HEK293 (cell line): Measurements from ENCODE around the gene IMMT.

Experiments
- CTCF ChIP-seq: fragments of 450-650 bp; formaldehyde crosslinking; IDR thresholded peaks from 2 replicates; pipeline ENCODE4 v1.5.1; 2016; ENCODE audit warnings: missing biosample characterization, missing genetic modification characterization
- KLF10 ChIP-seq: fragments of 450-650 bp; IDR thresholded peaks from 2 replicates; pipeline ENCODE4 v1.5.1; 2018; ENCODE audit warnings: missing biosample characterization, mild to moderate bottlenecking, missing genetic modification characterization
- RBAK ChIP-seq: fragments of 450-650 bp; formaldehyde crosslinking; IDR thresholded peaks from 2 replicates; pipeline ENCODE4 v1.5.1; 2016; ENCODE audit warnings: missing biosample characterization, missing genetic modification characterization
- ZNF274 ChIP-seq, 2 experiments: fragments of 200-500 bp in 1 of 2; fragments of 450-650 bp in 1 of 2; sonication (Bioruptor generic) in 1 of 2; formaldehyde crosslinking in 1 of 2; IDR thresholded peaks; 2 replicates each; pipeline versions ENCODE4 v1.5.1 to v1.6.1; 2014 to 2016; ENCODE audit warnings: borderline replicate concordance in 1 of 2, inconsistent platforms in 1 of 2, low read length in 1 of 2, missing biosample characterization in 1 of 2, missing genetic modification characterization in 1 of 2
- ZNF302 ChIP-seq: fragments of 450-650 bp; formaldehyde crosslinking; IDR thresholded peaks from 2 replicates; pipeline ENCODE4 v1.5.1; 2016; ENCODE audit warnings: missing biosample characterization, missing genetic modification characterization, low read depth
- ZNF311 ChIP-seq: fragments of 450-650 bp; formaldehyde crosslinking; IDR thresholded peaks from 2 replicates; pipeline ENCODE4 v1.5.1; 2017; ENCODE audit warnings: missing biosample characterization, missing genetic modification characterization, borderline replicate concordance
- ZNF335 ChIP-seq: fragments of 450-650 bp; formaldehyde crosslinking; conservative IDR thresholded peaks from 2 replicates; pipeline ENCODE4 v1.5.1; 2016; ENCODE audit warnings: missing biosample characterization, missing genetic modification characterization
- ZNF624 ChIP-seq: fragments of 450-650 bp; formaldehyde crosslinking; IDR thresholded peaks from 2 replicates; pipeline ENCODE4 v1.5.1; 2017; ENCODE audit warnings: missing biosample characterization, missing genetic modification characterization
- ZNF777 ChIP-seq: fragments of 450-650 bp; formaldehyde crosslinking; IDR thresholded peaks from 2 replicates; pipeline ENCODE4 v1.5.1; 2017; ENCODE audit warnings: missing biosample characterization, missing genetic modification characterization, borderline replicate concordance

DNA sequence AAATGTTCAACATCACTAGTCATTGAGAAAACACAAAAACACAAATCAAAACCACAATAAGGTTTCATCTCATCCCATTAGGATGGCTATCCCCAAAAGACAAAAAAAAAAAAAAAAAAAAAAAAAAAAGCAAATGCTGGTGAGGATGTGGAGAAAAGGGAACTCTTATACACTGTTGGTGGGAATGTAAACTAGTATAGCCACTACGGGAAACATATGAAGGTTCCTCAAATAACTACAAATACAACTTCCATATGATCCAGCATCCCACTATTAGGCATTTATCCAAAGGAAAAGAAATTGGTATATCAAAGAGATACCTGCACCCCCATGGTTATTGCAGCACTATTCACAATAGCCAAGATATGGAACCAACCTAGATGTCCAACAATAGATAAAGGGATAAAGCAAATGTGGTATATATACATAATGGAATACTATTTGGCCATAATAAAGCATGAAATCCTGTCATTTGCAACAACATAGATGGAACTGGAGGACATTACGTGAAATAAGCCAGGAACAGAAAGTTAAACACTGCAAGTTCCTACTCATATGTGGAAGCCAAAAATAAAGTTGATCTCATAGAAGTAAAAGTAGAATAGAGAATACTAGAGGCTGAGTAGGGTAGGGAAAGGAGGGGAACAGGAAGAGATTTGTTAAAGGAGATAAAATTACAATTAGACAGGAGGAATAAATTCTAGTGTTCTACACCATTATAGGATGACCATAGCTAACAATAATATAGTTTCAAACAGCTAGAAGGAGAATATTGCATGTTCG, 98.0 kb downstream of the IMMT start:
- TF ChIP-seq CTCF (tag by site-specific recombination), result no peak
- TF ChIP-seq ZNF335 (tag by site-specific recombination), result no peak
- TF ChIP-seq ZNF311 (tag by site-specific recombination), result no peak
- no peak for TF ChIP-seq RBAK (tag by site-specific recombination)
- no peak for TF ChIP-seq ZNF777 (tag by site-specific recombination)
- TF ChIP-seq ZNF302 (tag by site-specific recombination), result no peak
- no peak for TF ChIP-seq KLF10
- TF ChIP-seq ZNF624 (tag by site-specific recombination), result no peak
- no peak for TF ChIP-seq ZNF274 (IDR thresholded peaks at IDR 0.05; ENCODE audit: low read length)
- TF ChIP-seq ZNF274 (tag by site-specific recombination; IDR thresholded peaks at IDR 0.05; ENCODE audit: borderline replicate concordance), result no peak
